K562 (cell line): ENCODE measurements around the gene HMBS. TPM values are rescaled to one million over a fixed set of nuclear protein-coding genes. Genes with fewer than 3 reads are reported as not detected.
"Not testable (repeated sequence)": the region's sequence is repeated elsewhere in the genome, so short reads cannot be mapped to it uniquely, and the experiment has no call there.

Source experiments
- ATAC-seq: fragments of 200-7000 bp; cut with Tn5 transposase; 3 replicates; pipeline ENCODE4 v1.9.1; 2020; ENCODE audit warnings: moderate library complexity
- BruUV-seq: library from RNA; stranded (reverse); fragments of 400-500 nt; replicated peaks from 2 replicates; lab custom pipeline; 2021; lab: Mats Ljungman, UMichigan
- CTCF ChIA-PET: fragments of 300-600 bp; formaldehyde crosslinking; extraction: SDS; loops from one replicate; lab custom pipeline; 2021; ENCODE audit warnings: low intra/inter-chr PET ratio; lab: Yijun Ruan, JAX
- POLR2A ChIA-PET: fragments of 300-600, 350-650 bp; sonication (Branson Sonifier 250); formaldehyde crosslinking; extraction: SDS; loops from one replicate; lab custom pipeline; 2021; ENCODE audit warnings: antibody characterized with exemption, inconsistent platforms; lab: Yijun Ruan, JAX
- DNase-seq, 4 experiments: peaks; one replicate each; pipeline versions ENCODE4 v3.0.0 to v3.0.0-alpha.2; 2011 to 2018; ENCODE audit warnings: low spot score in 3 of 4, mixed read lengths in 3 of 4; ENCODE audit errors: extremely low read depth in 1 of 4
- FAIRE-seq: peaks from 2 replicates; lab custom pipeline; 2011; peaks lifted over from hg19 to GRCh38; lab: Jason Lieb, UNC
- H2AFZ ChIP-seq: 2 replicates; pipeline ENCODE4 v1.6.0; 2011; ENCODE audit warnings: low read depth, low read length, control low read depth, inconsistent platforms
- H3K27ac ChIP-seq: fragments of 200-600 bp; 3 replicates; pipeline ENCODE4 v1.8.0; 2011; ENCODE audit warnings: low read depth, mild to moderate bottlenecking, control low read depth, inconsistent platforms, low read length, moderate library complexity, mixed read lengths; ENCODE audit errors: extremely low read depth
- H3K27me3 ChIP-seq, 2 experiments: fragments of 300-600 bp in 1 of 2; 2 replicates in 1 of 2; 3 replicates in 1 of 2; pipeline versions ENCODE4 v1.6.0 to v1.8.0; 2011; ENCODE audit warnings: inconsistent platforms in 2 of 2, low read length in 2 of 2, mild to moderate bottlenecking in 1 of 2, mixed read lengths in 1 of 2, moderate library complexity in 1 of 2; ENCODE audit not compliant: control insufficient read depth in 2 of 2, insufficient read depth in 2 of 2
- H3K36me3 ChIP-seq: fragments of 300-600 bp; 3 replicates; pipeline ENCODE4 v1.8.0; 2011; ENCODE audit warnings: mild to moderate bottlenecking, low read length, inconsistent platforms; ENCODE audit not compliant: control insufficient read depth, insufficient read depth
- H3K4me1 ChIP-seq, 2 experiments: fragments of 200-600 bp in 1 of 2; replicated peaks in 1 of 2; 2 replicates in 1 of 2; 3 replicates in 1 of 2; pipeline versions ENCODE4 v1.5.1 to v1.8.0; 2011; ENCODE audit warnings: inconsistent platforms in 2 of 2, low read length in 2 of 2, mild to moderate bottlenecking in 1 of 2, mixed read lengths in 1 of 2, moderate library complexity in 1 of 2; ENCODE audit not compliant: control insufficient read depth in 2 of 2, insufficient read depth in 2 of 2
- H3K4me2 ChIP-seq: 2 replicates; pipeline ENCODE4 v1.6.1; 2011; ENCODE audit warnings: low read length, control low read depth, inconsistent platforms, mixed read lengths; ENCODE audit not compliant: insufficient read depth
- H3K4me3 ChIP-seq: fragments of 200-600 bp; sonication (generic), shearing (Covaris generic); 2 replicates; pipeline ENCODE4 v1.5.1; 2016; ENCODE audit warnings: control low read depth, inconsistent platforms
- H3K79me2 ChIP-seq: fragments of 200-600 bp; 3 replicates; pipeline ENCODE4 v1.8.0; 2011; ENCODE audit warnings: low read length, inconsistent platforms; ENCODE audit not compliant: control insufficient read depth, insufficient read depth
- H3K9ac ChIP-seq, 2 experiments: 2 replicates each; pipeline versions ENCODE4 v1.6.0 to v1.6.1; 2011; ENCODE audit warnings: low read depth in 2 of 2, low read length in 2 of 2, control low read depth in 1 of 2, inconsistent platforms in 1 of 2, mild to moderate bottlenecking in 1 of 2, mixed read lengths in 1 of 2; ENCODE audit not compliant: insufficient read depth in 1 of 2
- H3K9me1 ChIP-seq: one replicate; pipeline ENCODE4 v1.6.0; 2011; ENCODE audit warnings: inconsistent platforms, mild to moderate bottlenecking, low read length, moderate library complexity; ENCODE audit not compliant: control insufficient read depth, insufficient read depth
- H3K9me3 ChIP-seq: replicated peaks from 2 replicates; pipeline ENCODE4 v1.5.1; 2011; ENCODE audit warnings: low read depth, low read length, inconsistent platforms; ENCODE audit not compliant: control insufficient read depth, insufficient read depth
- H4K20me1 ChIP-seq: replicated peaks from 2 replicates; pipeline ENCODE4 v1.6.1; 2011; ENCODE audit warnings: low read length, inconsistent platforms, mixed read lengths; ENCODE audit not compliant: control insufficient read depth, insufficient read depth
- ETV1 ChIP-seq: fragments of 450-650 bp; conservative IDR thresholded peaks from 2 replicates; pipeline ENCODE4 v1.6.1; 2016; ENCODE audit warnings: missing genetic modification characterization, control low read depth, low read depth, missing compliant biosample characterization
- RB1 ChIP-seq: fragments of 450-650 bp; IDR thresholded peaks from 2 replicates; pipeline ENCODE4 v1.6.1; 2017; ENCODE audit warnings: low read depth, mild to moderate bottlenecking
- ZNF586 ChIP-seq: fragments of 450-650 bp; formaldehyde crosslinking; conservative IDR thresholded peaks from 2 replicates; pipeline ENCODE4 v1.4.0; 2020; ENCODE audit warnings: mild to moderate bottlenecking, moderate library complexity
- ZNF695 ChIP-seq: fragments of 450-650 bp; formaldehyde crosslinking; IDR thresholded peaks from 2 replicates; pipeline ENCODE4 v1.4.0; 2020; ENCODE audit warnings: mild to moderate bottlenecking, moderate library complexity
- WGBS: fragments of 100-300 bp; shearing (Covaris generic); methylation state at CpG from one replicate; pipeline ENCODE4 v1.1.6; 2016; ENCODE audit warnings: low coverage, mixed read lengths; ENCODE audit not compliant: insufficient coverage; ENCODE audit errors: missing lambda C conversion rate; 5-methylcytosine and 5-hydroxymethylcytosine counted together
- in situ Hi-C: fragments of 300-500 bp; cut with MboI; formaldehyde crosslinking; loops from 4 replicates; pipeline ENCODE4 v1.15.0; 2018; ENCODE audit warnings: inconsistent platforms, mixed read lengths
- intact Hi-C: fragments of 100-400 bp; cut with micrococcal nuclease; formaldehyde crosslinking; loops from 2 replicates; pipeline ENCODE4 v1.14.2; 2022
- polyA plus RNA-seq, 8 experiments: library from polyadenylated mRNA; depleted of rRNA in 4 of 8; stranded (reverse) in 5 of 8; unstranded in 3 of 8; fragments of >200 nt; fragmentation: Nextera tagmentation in 2 of 8; fragmentation: Illumina TruSeq in 1 of 8; extraction: Ambion mirVana in 2 of 8; extraction: Trizol in 1 of 8; gene quantifications; 2 replicates each; pipeline versions ENCODE4 v1.2.1 to v1.2.3, GENCODE V29; 2011 to 2014; ENCODE audit warnings: inconsistent platforms in 1 of 8, missing spikeins in 1 of 8
- total RNA-seq, 7 experiments: library from RNA; depleted of rRNA in 6 of 7; stranded (reverse); fragments of >200 nt in 6 of 7; fragmentation: Illumina TruSeq in 2 of 7; extraction: Trizol in 2 of 7; gene quantifications; 2 replicates each; pipeline versions ENCODE4 v1.2.1 to v1.2.3, GENCODE V29; 2011 to 2021; ENCODE audit warnings: low replicate concordance in 1 of 7

The HMBS gene
- total and polyA plus RNA-seq, 9 of the 15 experiments (the other 6 are each of a cell fraction or from before 2014, with no cell fraction given): 56.9 to 385 (median 286) TPM

GRCh38 chr11:119038884-119039283 is 45.8 kb upstream of the HMBS start (continued):
- TF ChIP-seq ZNF695 (no peak), ETV1 (no peak), ZNF586 (no peak)

DNA sequence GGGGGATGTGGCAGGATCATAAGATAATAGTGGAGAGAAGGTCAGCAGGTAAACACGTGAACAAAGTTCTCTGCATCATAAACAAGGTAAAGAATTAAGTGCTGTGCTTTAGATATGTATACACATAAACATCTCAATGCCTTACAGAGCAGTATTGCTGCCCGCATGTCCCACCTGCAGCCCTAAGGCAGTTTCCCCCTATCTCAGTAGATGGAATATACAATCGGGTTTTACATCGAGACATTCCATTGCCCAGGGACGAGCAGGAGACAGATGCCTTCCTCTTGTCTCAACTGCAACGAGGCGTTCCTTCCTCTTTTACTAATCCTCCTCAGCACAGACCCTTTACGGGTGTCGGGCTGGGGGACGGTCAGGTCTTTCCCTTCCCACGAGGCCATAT is 45.2 kb upstream of the HMBS start:
- not testable (repeated sequence) for FAIRE-seq

More for the DNA sequence above, 45.2 kb upstream of the HMBS start:
- TF ChIP-seq RB1: 0 out of 2 replicates have a peak, but pooled peaks have one; percentile 22
- TF ChIP-seq, all 486 proteins: peak for 1; not testable (repeated sequence) for 485
- intact Hi-C loops, CTCF ChIA-PET, H3K9me3 ChIP-seq, H3K4me1 ChIP-seq, DNase-seq, ATAC-seq, H3K4me3 ChIP-seq, BruUV-seq, H3K79me2 ChIP-seq, H3K9ac ChIP-seq, H4K20me1 ChIP-seq, in situ Hi-C loops, H3K36me3 ChIP-seq, H3K9me1 ChIP-seq, H3K4me2 ChIP-seq, H3K27me3 ChIP-seq: not testable (repeated sequence)
- POLR2A ChIA-PET: interaction anchor here (2.0 kb wide), 1 partner anchor 16 kb away, joined by 12 read pairs; no protein-coding TSS in a partner anchor
- WGBS: 37% methylated on average over 5 of the region's 11 CpGs
- peak overlapping the region; percentile 88 for H2AFZ ChIP-seq
- H3K27ac ChIP-seq: 0 out of 3 replicates have a peak overlapping the region, but pooled peaks have one; percentile 39
